ENCODE results near the gene RMRP. TPM values are rescaled to one million over a fixed set of nuclear protein-coding genes. Genes with fewer than 3 reads are reported as not detected.

Gene RMRP
- total RNA-seq, 1 donor from 2014 or later = 16,487 TPM

DNA sequence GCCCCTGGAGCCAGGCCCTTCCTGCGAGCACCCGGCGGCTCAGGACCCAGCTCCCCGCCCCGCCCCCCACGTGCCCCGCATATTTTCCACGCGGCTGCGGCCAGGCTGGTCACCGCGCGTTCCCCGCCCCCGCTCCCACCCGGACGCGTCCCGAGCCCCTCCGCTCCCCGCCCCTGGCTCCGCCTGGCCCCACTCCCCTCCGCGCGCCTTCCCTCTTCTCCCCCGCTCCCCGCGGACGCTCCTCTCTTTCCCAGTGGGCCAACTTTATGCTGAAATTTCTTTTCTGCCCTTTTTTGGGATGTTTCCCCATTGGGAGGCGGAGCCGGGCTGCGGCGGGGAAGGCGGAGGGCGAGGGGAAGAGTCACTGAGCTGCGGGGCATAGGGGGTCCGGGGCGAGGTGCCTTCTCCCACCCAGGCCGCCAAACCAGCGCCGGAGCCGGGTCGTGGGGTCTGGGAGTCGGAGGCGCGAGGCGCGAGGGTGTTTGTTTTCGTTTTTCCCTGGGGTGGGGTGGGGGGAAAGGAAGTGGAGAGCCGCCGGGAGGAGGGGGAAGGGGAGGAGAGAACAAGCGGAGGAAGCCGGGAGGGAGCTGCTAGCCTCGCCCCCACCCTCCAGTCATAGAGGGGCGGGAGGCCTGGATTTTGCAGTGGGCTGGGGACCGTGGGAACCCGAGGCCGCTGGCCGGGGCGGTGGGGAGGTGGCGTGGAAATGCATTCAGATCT is 33.0 kb upstream of the RMRP start:
- Mint-ChIP-seq H3K9me3 (ENCODE audit: low read depth) (no peaks in the 10 kb centered on the region), H3K27ac (peak overlapping the region; percentile 44)
- TF ChIP-seq, protein P1, sequence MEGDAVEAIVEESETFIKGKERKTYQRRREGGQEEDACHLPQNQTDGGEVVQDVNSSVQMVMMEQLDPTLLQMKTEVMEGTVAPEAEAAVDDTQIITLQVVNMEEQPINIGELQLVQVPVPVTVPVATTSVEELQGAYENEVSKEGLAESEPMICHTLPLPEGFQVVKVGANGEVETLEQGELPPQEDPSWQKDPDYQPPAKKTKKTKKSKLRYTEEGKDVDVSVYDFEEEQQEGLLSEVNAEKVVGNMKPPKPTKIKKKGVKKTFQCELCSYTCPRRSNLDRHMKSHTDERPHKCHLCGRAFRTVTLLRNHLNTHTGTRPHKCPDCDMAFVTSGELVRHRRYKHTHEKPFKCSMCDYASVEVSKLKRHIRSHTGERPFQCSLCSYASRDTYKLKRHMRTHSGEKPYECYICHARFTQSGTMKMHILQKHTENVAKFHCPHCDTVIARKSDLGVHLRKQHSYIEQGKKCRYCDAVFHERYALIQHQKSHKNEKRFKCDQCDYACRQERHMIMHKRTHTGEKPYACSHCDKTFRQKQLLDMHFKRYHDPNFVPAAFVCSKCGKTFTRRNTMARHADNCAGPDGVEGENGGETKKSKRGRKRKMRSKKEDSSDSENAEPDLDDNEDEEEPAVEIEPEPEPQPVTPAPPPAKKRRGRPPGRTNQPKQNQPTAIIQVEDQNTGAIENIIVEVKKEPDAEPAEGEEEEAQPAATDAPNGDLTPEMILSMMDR (IDR thresholded peaks at IDR 0.05; ENCODE audit: unreplicated experiment) = no peak

DNA sequence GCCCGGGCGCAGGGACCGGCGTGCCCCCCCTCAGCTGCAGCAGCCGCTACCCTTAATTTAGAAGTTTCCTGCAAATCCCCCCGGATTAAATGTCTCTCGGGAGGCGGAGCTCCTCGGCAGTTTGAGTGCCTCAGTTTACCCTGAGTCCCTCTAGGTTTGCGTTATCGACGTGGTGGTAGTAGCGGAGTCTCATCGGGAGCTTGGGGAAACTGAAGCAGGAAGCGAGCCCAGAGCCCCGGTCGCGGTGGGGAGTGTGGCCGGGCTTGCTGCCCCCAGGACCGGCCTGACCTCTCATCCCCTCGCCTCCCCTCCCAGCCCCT is 32.4 kb upstream of the RMRP start:
- DNase-seq (ENCODE audit: low spot score, unreplicated experiment) = no peak
- Mint-ChIP-seq H3K4me3 (ENCODE audit: low read depth) (peak overlapping the region; percentile 79), H3K4me1 (ENCODE audit: low read depth) (peaks cover 5% of the 10 kb centered on the region), H3K27ac (no peak overlapping the region), H3K36me3 (ENCODE audit: insufficient read depth) (no peaks in the 10 kb centered on the region), H3K9me3 (ENCODE audit: low read depth) (no peaks in the 10 kb centered on the region), H3K27me3 (peaks cover 13% of the 10 kb centered on the region)
- TF ChIP-seq, protein P1 (IDR thresholded peaks at IDR 0.05; ENCODE audit: unreplicated experiment) = no peak

More for the DNA sequence above, 33.0 kb upstream of the RMRP start:
- peak; percentile 23 for DNase-seq (ENCODE audit: low spot score, unreplicated experiment)
- Mint-ChIP-seq H3K27me3 (peaks cover 13% of the 10 kb centered on the region), H3K4me3 (ENCODE audit: low read depth) (peak overlapping the region; percentile 79), H3K4me1 (ENCODE audit: low read depth) (peaks cover 5% of the 10 kb centered on the region), H3K36me3 (ENCODE audit: insufficient read depth) (no peaks in the 10 kb centered on the region)

DNA sequence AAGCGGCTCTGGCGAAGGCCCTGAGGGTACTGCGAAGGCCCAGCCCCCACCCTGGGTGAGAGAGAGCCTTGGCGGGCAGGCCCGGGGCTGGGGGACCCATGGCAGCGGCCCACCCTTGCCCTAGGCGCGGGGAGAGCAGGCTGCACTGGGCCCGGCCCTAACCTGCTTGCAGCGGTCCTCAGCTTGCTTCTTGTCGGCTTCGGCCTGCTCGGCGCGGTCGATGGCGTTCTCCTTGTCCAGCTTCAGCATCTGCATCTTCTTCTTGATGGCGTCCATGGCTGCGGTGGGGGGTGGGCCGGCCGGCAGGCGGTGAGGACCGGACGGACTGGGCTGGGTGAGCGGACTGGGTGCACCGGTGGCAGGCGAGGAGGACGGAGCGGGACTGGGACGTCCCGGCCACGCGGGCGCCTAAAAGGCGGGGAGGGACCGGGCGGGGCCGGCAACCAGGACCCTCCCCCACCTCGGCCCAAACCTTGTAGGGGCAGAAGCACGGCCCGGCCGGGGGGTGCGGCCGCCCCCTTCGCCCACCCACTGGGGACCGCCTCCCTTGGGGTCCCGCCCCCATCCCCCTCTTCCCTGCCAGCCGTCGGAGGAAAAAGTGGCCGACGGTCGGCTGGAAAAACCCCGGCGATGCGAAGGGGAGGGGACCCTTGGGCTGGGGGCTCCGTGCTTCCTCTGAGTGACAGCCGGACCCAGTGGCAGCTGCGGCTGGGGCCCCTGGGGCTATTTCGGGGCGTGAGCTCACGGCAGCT is 31.9 kb upstream of the RMRP start, which contains the start of gene TPM2:
TSS of gene TPM2 (minus strand) at position 384 of the 752 bp plus-strand sequence. CDS start at position 276, 108 bp downstream.
- TF ChIP-seq, protein P1 (IDR thresholded peaks at IDR 0.05; ENCODE audit: unreplicated experiment) = no peak
- H3K4me3 Mint-ChIP-seq (ENCODE audit: low read depth) = peak within 1 kb of the TSS; percentile 79
- no peaks in the 10 kb centered on the region for H3K36me3 Mint-ChIP-seq (ENCODE audit: insufficient read depth)
- peaks cover 5% of the 10 kb centered on the region for H3K4me1 Mint-ChIP-seq (ENCODE audit: low read depth)
- H3K27me3 Mint-ChIP-seq = peaks cover 13% of the 10 kb centered on the region
- no peaks in the 10 kb centered on the region for H3K9me3 Mint-ChIP-seq (ENCODE audit: low read depth)
- H3K27ac Mint-ChIP-seq = peak within 1 kb of the TSS; percentile 44
- DNase-seq (ENCODE audit: low spot score, unreplicated experiment) = peak; percentile 18

DNA sequence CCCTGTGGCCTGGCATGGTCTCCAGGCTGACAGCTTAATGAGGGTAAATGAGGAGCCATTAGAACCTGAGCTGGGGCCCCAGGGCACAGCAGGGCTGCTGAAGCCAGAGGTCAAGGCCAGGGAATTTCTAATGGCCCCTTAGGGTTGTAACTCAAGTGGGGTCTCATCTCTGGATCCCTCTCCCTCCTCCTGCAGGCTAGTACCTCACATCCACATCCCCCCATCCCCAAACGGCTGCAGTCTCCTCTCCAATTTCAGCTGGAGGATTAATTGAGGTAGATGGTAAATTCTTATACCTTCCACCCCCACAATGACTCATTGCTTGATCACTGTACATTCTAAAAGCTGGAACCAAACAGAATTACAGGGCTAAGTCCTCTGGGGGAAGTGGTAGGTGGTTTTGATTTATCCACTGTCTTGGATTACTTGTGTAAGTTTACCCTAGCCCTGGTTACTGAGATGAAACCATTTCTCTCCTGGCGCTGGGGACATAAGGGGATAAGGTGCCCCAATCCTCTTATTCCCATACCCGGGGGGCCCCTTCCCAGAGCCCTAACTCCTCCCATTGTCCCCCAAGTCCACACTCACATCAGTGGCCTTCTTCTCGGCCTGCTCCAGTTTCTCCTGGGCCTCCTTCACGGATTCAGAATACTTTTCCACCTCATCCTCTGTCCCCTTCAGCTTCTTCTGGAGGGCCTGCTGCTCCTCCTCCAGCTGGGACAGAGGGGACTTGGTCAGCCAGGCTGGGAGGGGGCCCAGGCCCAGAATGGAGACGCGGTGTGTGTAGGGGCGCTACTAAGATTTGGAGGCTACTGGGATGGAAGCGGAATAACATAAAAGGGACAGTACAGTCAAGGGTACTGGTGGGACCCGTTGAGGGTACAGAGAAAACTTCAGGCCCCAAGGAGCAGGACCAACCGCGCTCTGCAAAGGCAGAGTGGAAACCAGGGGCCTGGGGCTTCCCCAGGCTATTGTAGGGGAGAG is 31.0 kb upstream of the RMRP start:
- no peak for DNase-seq (ENCODE audit: low spot score, unreplicated experiment)
- Mint-ChIP-seq H3K27me3 (peaks cover 13% of the 10 kb centered on the region), H3K9me3 (ENCODE audit: low read depth) (no peaks in the 10 kb centered on the region), H3K27ac (peak overlapping the region; percentile 37), H3K36me3 (ENCODE audit: insufficient read depth) (peaks cover 2% of the 10 kb centered on the region), H3K4me3 (ENCODE audit: low read depth) (peak overlapping the region; percentile 71), H3K4me1 (ENCODE audit: low read depth) (peaks cover 5% of the 10 kb centered on the region)
- TF ChIP-seq, protein P1 (IDR thresholded peaks at IDR 0.05; ENCODE audit: unreplicated experiment) = no peak
